ENCODE measurements around the gene KREMEN2. TPM values are rescaled to one million over a fixed set of nuclear protein-coding genes. Genes with fewer than 3 reads are reported as not detected.

The KREMEN2 gene
- total RNA-seq, 2 donors from 2014 or later, result 5.0 to 8.4 TPM

GRCh38 chr16:2956579-2956956 is 7.5 kb upstream of the KREMEN2 start:
- Histone ChIP-seq H3K27ac (ENCODE audit: low read depth, low read length) (no peak overlapping the region), H3K27me3 (ENCODE audit: control insufficient read depth, insufficient read depth, low read length, poor library complexity, severe bottlenecking) (no peaks in the 10 kb centered on the region), H3K4me1 (ENCODE audit: control insufficient read depth, insufficient read depth, low read length) (peaks cover 8% of the 10 kb centered on the region), H3K4me3 (ENCODE audit: low read length) (no peak overlapping the region), H3K9ac (ENCODE audit: extremely low read depth, low read length, poor library complexity, severe bottlenecking) (no peak overlapping the region), H3K9me3 (ENCODE audit: control insufficient read depth, low read length) (no peaks in the 10 kb centered on the region), H3K36me3 (ENCODE audit: control insufficient read depth, insufficient read depth, low read length) (no peaks in the 10 kb centered on the region)
- Mint-ChIP-seq H3K36me3 (ENCODE audit: low read depth) (no peaks in the 10 kb centered on the region), H3K4me1 (peaks cover 17% of the 10 kb centered on the region), H3K27ac (peak overlapping the region; percentile 35), H3K27me3 (ENCODE audit: insufficient read depth) (no peaks in the 10 kb centered on the region), H3K9me3 (no peaks in the 10 kb centered on the region), H3K4me3 (no peak overlapping the region)
- TF ChIP-seq CTCF (conservative IDR thresholded peaks at IDR 0.05), result no peak
- 89 to 91% methylated on average over 8 to 11 of the region's 11 CpGs for WGBS, 2 experiments (ENCODE audit: insufficient coverage in 1 of 2, insufficient read length in 1 of 2)
- DNase-seq, result peak; percentile 53

- TF ChIP-seq CTCF (conservative IDR thresholded peaks at IDR 0.05), result no peak
- Histone ChIP-seq H3K27me3 (ENCODE audit: control insufficient read depth, insufficient read depth, low read length, poor library complexity, severe bottlenecking) (peaks cover 4% of the 10 kb centered on the region), H3K36me3 (ENCODE audit: control insufficient read depth, insufficient read depth, low read length) (no peaks in the 10 kb centered on the region), H3K9me3 (ENCODE audit: control insufficient read depth, low read length) (no peaks in the 10 kb centered on the region), H3K4me1 (ENCODE audit: control insufficient read depth, insufficient read depth, low read length) (peaks cover 3% of the 10 kb centered on the region), H3K4me3 (ENCODE audit: low read length) (no peak overlapping the region), H3K27ac (ENCODE audit: low read depth, low read length) (no peak overlapping the region), H3K9ac (ENCODE audit: extremely low read depth, low read length, poor library complexity, severe bottlenecking) (no peak overlapping the region)
- Mint-ChIP-seq H3K27ac (no peak overlapping the region), H3K36me3 (ENCODE audit: low read depth) (no peaks in the 10 kb centered on the region), H3K4me1 (peaks cover 15% of the 10 kb centered on the region), H3K9me3 (no peaks in the 10 kb centered on the region), H3K4me3 (no peak overlapping the region), H3K27me3 (ENCODE audit: insufficient read depth) (peaks cover 19% of the 10 kb centered on the region)
- no peak for DNase-seq
- 84 to 95% methylated on average over 3 to 10 of the region's 10 CpGs for WGBS, 2 experiments (ENCODE audit: insufficient coverage in 1 of 2, insufficient read length in 1 of 2)
Observed at GRCh38 chr16:2959206-2959605, 4.9 kb upstream of the KREMEN2 start.

DNA sequence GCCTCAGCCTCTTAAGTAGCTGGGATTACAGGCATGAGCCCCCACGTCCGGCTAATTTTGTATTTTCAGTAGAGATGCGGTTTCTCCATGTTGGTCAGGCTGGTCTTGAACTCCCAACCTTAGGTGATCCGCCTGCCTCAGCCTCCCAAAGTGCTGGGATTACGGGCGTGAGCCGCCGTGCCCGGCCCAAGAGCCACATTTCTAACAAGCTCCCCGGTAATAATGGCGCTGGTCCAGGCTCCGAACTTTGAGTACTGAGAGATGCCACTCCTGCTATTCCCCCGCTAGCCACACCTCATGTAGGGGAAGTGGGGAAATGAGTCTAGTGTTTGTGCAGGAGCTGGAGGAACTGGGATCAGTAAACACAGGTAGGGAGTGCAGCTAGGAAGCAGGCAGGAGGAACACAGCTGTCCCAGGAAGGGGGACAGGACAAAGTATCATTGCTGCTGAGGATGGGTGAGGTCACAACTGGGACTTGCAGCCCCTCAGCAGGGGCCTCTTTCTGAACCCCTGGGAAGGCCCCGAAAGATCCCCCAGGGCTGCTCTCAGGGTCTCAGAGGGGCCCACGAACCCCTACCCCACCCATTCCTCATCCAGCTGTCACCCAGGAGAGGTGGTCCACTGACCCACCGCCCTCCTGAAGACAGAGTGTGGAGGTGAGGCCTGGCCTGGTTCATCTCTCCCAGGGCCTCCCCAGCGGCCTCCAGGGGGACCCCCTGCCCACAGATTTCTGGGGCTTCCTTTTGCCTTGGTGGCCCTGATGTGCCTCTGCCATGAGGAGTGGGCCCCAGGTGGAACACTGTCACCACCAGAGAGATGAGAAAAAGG is 3.7 kb upstream of the KREMEN2 start:
- H3K4me3 Mint-ChIP-seq, result no peak overlapping the region
- peaks cover 4% of the 10 kb centered on the region for H3K27me3 ChIP-seq (ENCODE audit: control insufficient read depth, insufficient read depth, low read length, poor library complexity, severe bottlenecking)

More for the DNA sequence above, 3.7 kb upstream of the KREMEN2 start:
- no peaks in the 10 kb centered on the region for H3K9me3 Mint-ChIP-seq
- Histone ChIP-seq H3K36me3 (ENCODE audit: control insufficient read depth, insufficient read depth, low read length) (no peaks in the 10 kb centered on the region), H3K4me3 (ENCODE audit: low read length) (no peak overlapping the region), H3K9ac (ENCODE audit: extremely low read depth, low read length, poor library complexity, severe bottlenecking) (no peak overlapping the region), H3K9me3 (ENCODE audit: control insufficient read depth, low read length) (no peaks in the 10 kb centered on the region), H3K27ac (ENCODE audit: low read depth, low read length) (no peak overlapping the region), H3K4me1 (ENCODE audit: control insufficient read depth, insufficient read depth, low read length) (no peaks in the 10 kb centered on the region)
- H3K4me1 Mint-ChIP-seq, result peaks cover 10% of the 10 kb centered on the region
- DNase-seq, result no peak
- H3K27ac Mint-ChIP-seq, result no peak overlapping the region
- WGBS, 2 experiments (ENCODE audit: insufficient coverage in 1 of 2, insufficient read length in 1 of 2), result 81 to 86% methylated on average over 14 to 17 of the region's 17 CpGs
- no peak for TF ChIP-seq CTCF (conservative IDR thresholded peaks at IDR 0.05)
- no peaks in the 10 kb centered on the region for H3K36me3 Mint-ChIP-seq (ENCODE audit: low read depth)
- peaks cover 22% of the 10 kb centered on the region for H3K27me3 Mint-ChIP-seq (ENCODE audit: insufficient read depth)
